ENCODE results near the gene CHID1.

Gene CHID1

GRCh38 chr11:875769-876301 lies 34.8 kb downstream of the CHID1 start:
- TF ChIP-seq MYC (IDR thresholded peaks at IDR 0.05; ENCODE audit: low read depth, low read length) (no peak), POLR2A (IDR thresholded peaks at IDR 0.05; ENCODE audit: extremely low read depth, insufficient read length) (no peak), MAX (IDR thresholded peaks at IDR 0.05; ENCODE audit: low read depth, low read length) (no peak)
- TF ChIP-seq, protein P1, sequence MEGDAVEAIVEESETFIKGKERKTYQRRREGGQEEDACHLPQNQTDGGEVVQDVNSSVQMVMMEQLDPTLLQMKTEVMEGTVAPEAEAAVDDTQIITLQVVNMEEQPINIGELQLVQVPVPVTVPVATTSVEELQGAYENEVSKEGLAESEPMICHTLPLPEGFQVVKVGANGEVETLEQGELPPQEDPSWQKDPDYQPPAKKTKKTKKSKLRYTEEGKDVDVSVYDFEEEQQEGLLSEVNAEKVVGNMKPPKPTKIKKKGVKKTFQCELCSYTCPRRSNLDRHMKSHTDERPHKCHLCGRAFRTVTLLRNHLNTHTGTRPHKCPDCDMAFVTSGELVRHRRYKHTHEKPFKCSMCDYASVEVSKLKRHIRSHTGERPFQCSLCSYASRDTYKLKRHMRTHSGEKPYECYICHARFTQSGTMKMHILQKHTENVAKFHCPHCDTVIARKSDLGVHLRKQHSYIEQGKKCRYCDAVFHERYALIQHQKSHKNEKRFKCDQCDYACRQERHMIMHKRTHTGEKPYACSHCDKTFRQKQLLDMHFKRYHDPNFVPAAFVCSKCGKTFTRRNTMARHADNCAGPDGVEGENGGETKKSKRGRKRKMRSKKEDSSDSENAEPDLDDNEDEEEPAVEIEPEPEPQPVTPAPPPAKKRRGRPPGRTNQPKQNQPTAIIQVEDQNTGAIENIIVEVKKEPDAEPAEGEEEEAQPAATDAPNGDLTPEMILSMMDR (IDR thresholded peaks at IDR 0.05; ENCODE audit: low read depth, low read length) = no peak
- no peak for DNase-seq (ENCODE audit: low read depth)
- no peak overlapping the region for H3K4me3 ChIP-seq (ENCODE audit: low read depth, low read length)

- H3K4me3 ChIP-seq (ENCODE audit: low read depth, low read length) = no peak overlapping the region
- no peak for DNase-seq (ENCODE audit: low read depth)
- TF ChIP-seq, protein P1 (IDR thresholded peaks at IDR 0.05; ENCODE audit: low read depth, low read length) = no peak
- TF ChIP-seq POLR2A (IDR thresholded peaks at IDR 0.05; ENCODE audit: extremely low read depth, insufficient read length) (no peak), MAX (IDR thresholded peaks at IDR 0.05; ENCODE audit: low read depth, low read length) (no peak), MYC (IDR thresholded peaks at IDR 0.05; ENCODE audit: low read depth, low read length) (no peak)
Observed at GRCh38 chr11:875203-875602, 35.4 kb downstream of the CHID1 start.

DNA sequence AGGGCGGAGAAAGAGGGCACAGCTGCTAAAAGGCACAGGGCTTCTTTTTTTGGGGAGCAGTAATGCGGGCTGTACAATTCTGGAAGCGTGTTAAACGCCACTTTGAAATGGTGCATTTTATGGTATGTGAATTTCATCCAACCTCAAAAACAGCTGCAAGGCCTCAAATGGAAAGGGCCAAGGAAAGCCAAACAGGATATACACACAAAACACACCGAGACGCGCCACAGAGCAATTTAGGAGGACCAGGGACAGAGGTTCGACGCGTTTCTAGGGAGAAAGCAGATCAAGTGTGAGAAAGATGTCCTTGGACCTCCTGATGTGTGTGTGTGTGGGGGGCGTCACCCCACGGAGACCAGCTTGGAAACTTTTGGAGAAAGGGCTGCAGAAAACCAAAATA lies 36.9 kb downstream of the CHID1 start:
- no peak for DNase-seq (ENCODE audit: low read depth)
- TF ChIP-seq MAX (IDR thresholded peaks at IDR 0.05; ENCODE audit: low read depth, low read length) (no peak), MYC (IDR thresholded peaks at IDR 0.05; ENCODE audit: low read depth, low read length) (no peak), POLR2A (IDR thresholded peaks at IDR 0.05; ENCODE audit: extremely low read depth, insufficient read length) (no peak)
- TF ChIP-seq, protein P1 (IDR thresholded peaks at IDR 0.05; ENCODE audit: low read depth, low read length) = no peak
- H3K4me3 ChIP-seq (ENCODE audit: low read depth, low read length) = no peak overlapping the region

- TF ChIP-seq MYC (IDR thresholded peaks at IDR 0.05; ENCODE audit: low read depth, low read length) (no peak), MAX (IDR thresholded peaks at IDR 0.05; ENCODE audit: low read depth, low read length) (no peak)
- no peak overlapping the region for H3K4me3 ChIP-seq (ENCODE audit: low read depth, low read length)
- DNase-seq (ENCODE audit: low read depth) = no peak
Observed at GRCh38 chr11:872799-873198, 37.8 kb downstream of the CHID1 start.

DNA sequence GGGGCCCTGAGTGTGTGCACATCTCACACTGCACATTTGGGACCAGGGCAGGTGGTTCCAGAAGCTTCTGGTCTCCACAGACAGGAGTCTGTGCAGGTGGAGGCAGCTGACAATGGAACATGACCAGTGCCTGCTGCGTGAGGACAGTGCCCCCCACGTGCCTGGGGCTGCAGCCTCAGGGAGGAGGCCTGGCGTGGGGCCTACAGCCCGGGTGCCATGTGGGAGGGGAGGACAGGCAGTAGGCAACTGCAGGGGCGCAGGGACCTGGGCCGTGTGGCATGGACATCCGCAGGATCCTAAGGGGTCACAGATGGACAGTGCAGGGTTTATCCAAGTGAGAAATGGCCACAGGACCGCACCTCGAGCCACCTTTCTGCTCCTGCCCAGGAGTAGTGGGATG lies 39.1 kb downstream of the CHID1 start:
- no peak for DNase-seq (ENCODE audit: low read depth)
- no peak for TF ChIP-seq MYC (IDR thresholded peaks at IDR 0.05; ENCODE audit: low read depth, low read length)
- no peak for TF ChIP-seq POLR2A (IDR thresholded peaks at IDR 0.05; ENCODE audit: extremely low read depth, insufficient read length)
- TF ChIP-seq MAX (IDR thresholded peaks at IDR 0.05; ENCODE audit: low read depth, low read length) = no peak
- TF ChIP-seq, protein P1 (IDR thresholded peaks at IDR 0.05; ENCODE audit: low read depth, low read length) = no peak
- H3K4me3 ChIP-seq (ENCODE audit: low read depth, low read length) = no peak overlapping the region

- TF ChIP-seq, protein P1 (IDR thresholded peaks at IDR 0.05; ENCODE audit: low read depth, low read length) = no peak
- TF ChIP-seq MAX (IDR thresholded peaks at IDR 0.05; ENCODE audit: low read depth, low read length) = no peak
- no peak for TF ChIP-seq MYC (IDR thresholded peaks at IDR 0.05; ENCODE audit: low read depth, low read length)
- no peak for TF ChIP-seq POLR2A (IDR thresholded peaks at IDR 0.05; ENCODE audit: extremely low read depth, insufficient read length)
- H3K4me3 ChIP-seq (ENCODE audit: low read depth, low read length) = no peak overlapping the region
Observed at GRCh38 chr11:870418-870817, 40.2 kb downstream of the CHID1 start.

More at GRCh38 chr11:870418-870817, 40.2 kb downstream of the CHID1 start:
- DNase-seq (ENCODE audit: low read depth) = no peak

Measured in NB4 (cell line).